Adrenal gland (tissue), 12 donors: ENCODE measurements around the gene ARMS2. TPM values are rescaled to one million over a fixed set of nuclear protein-coding genes. Genes with fewer than 3 reads are reported as not detected.

Experiments
- DNase-seq, 7 donors: peaks; one replicate each; pipeline ENCODE4 v3.0.0-alpha.2; 2019 to 2020
- H3K27ac ChIP-seq, 5 donors: fragments of 200-600 bp; sonication (generic) in 4 of 5; 1 replicate in 3 of 5; 2 replicates in 2 of 5; pipeline versions ENCODE4 v1.5.1 to v1.8.0; 2016 to 2020; ENCODE audit warnings: mild to moderate bottlenecking in 1 of 5
- H3K27me3 ChIP-seq: fragments of 200-600 bp; 2 replicates; pipeline ENCODE4 v1.8.0; 2021
- H3K36me3 ChIP-seq, 2 donors: fragments of 200-600 bp; replicated peaks in 1 of 2; 1 replicate in 1 of 2; 2 replicates in 1 of 2; pipeline versions ENCODE4 v1.5.1 to v1.8.0; 2018 to 2022
- H3K4me1 ChIP-seq, 2 donors: fragments of 200-600 bp; replicated peaks in 1 of 2; 1 replicate in 1 of 2; 2 replicates in 1 of 2; pipeline versions ENCODE4 v1.5.1 to v1.8.0; 2018 to 2021
- H3K4me3 ChIP-seq, 4 donors: fragments of 200-600 bp; sonication (generic) in 3 of 4; one replicate each; pipeline ENCODE4 v1.5.1; 2016 to 2018
- H3K9me3 ChIP-seq, 3 donors: fragments of 200-600 bp; sonication (generic) in 1 of 3; replicated peaks in 1 of 3; 1 replicate in 2 of 3; 2 replicates in 1 of 3; pipeline versions ENCODE4 v1.5.1 to v1.8.0; 2016 to 2021
- CTCF ChIP-seq, 6 experiments: fragments of 450-650 bp in 4 of 6; fragments of 200-600 bp in 2 of 6; sonication (generic) in 1 of 6; IDR thresholded peaks; 1 replicate in 5 of 6; 2 replicates in 1 of 6; pipeline versions ENCODE4 v1.5.1 to v1.8.0; 2016 to 2021; ENCODE audit warnings: antibody characterized with exemption in 6 of 6, mild to moderate bottlenecking in 2 of 6, moderate library complexity in 1 of 6
- POLR2A ChIP-seq, 2 donors: fragments of 450-650 bp; IDR thresholded peaks; one replicate each; pipeline ENCODE4 v1.6.1; 2017; ENCODE audit warnings: antibody characterized with exemption in 2 of 2, mild to moderate bottlenecking in 2 of 2, moderate library complexity in 1 of 2
- WGBS, 4 donors: extraction: QIAGEN DNeasy Blood & Tissue Kit in 2 of 4; methylation state at CpG; one replicate each; pipeline versions ENCODE4 v1.1.5 to v1.1.7; 2013 to 2017; 5-methylcytosine and 5-hydroxymethylcytosine counted together
- intact Hi-C, 2 donors: fragments of 100-400 bp; cut with DNase I; formaldehyde crosslinking; loops; one replicate each; pipeline versions ENCODE4 v1.14.1 to v1.15.0; 2022 to 2023
- polyA plus RNA-seq, 3 donors: library from polyadenylated mRNA; stranded (reverse); fragments of 200-250 nt in 2 of 3; fragments of 350-450 nt in 1 of 3; fragmentation: Illumina TruSeq in 1 of 3; extraction: RNeasy Lipid Tissue Mini Kit (QIAGEN cat#74804) in 1 of 3; gene quantifications; one replicate each; pipeline ENCODE4 v1.2.3, GENCODE V29; 2013 to 2014
- total RNA-seq, 9 donors: library from RNA; depleted of rRNA in 4 of 9; stranded (reverse); fragments of >200 nt in 4 of 9; fragments of 120-200 nt in 1 of 9; fragmentation: NEBNext Ultra II Directional in 1 of 9; extraction: Animal tissue kit (Norgen Biotek cat#: 25700) in 1 of 9; gene quantifications; one replicate each; pipeline versions ENCODE4 v1.1.0 to v1.2.4, GENCODE V29; 2013 to 2023
- donor health status: healthy with polysubstance abuse.
- donor health status: Bipolar disorder and iron deficiency.
- donor health status: DM: yes; HTN: yes; CAD: no.
- donor health status: DM: no; HTN: no; CAD: no.
- donor health status: DM: no; HTN: no; CAD: no.
- donor health status: DM: yes; HTN: yes; CAD: no.

ARMS2 gene
- total and polyA plus RNA-seq, 12 donors = 0.13 TPM; not detected in 11

GRCh38 chr10:122480146-122480833, 25.8 kb downstream of the ARMS2 start:
- no peaks in the 10 kb centered on the region for H3K36me3 ChIP-seq
- H3K27ac ChIP-seq = no peak overlapping the region
- H3K9me3 ChIP-seq = no peaks in the 10 kb centered on the region
- no peaks in the 10 kb centered on the region for H3K27me3 ChIP-seq
- WGBS, 4 donors = 88 to 98% (median 93%) methylated on average over 10 of the region's 10 CpGs
- TF ChIP-seq CTCF (IDR thresholded peaks at IDR 0.05) = no peak
- no peak for TF ChIP-seq POLR2A (IDR thresholded peaks at IDR 0.05)
- intact Hi-C loops = no loop called here
- peaks cover 0 to 7% of the 10 kb centered on the region in 2 donors for H3K4me1 ChIP-seq
- no peak overlapping the region for H3K4me3 ChIP-seq
- DNase-seq = no peak

GRCh38 chr10:122481296-122482056, 27.0 kb downstream of the ARMS2 start:
- no peak overlapping the region for H3K27ac ChIP-seq
- DNase-seq = no peak
- H3K27me3 ChIP-seq = no peaks in the 10 kb centered on the region
- intact Hi-C loops = no loop called here
- H3K4me1 ChIP-seq = peaks cover 0 to 13% of the 10 kb centered on the region in 2 donors
- no peak overlapping the region for H3K4me3 ChIP-seq
- H3K9me3 ChIP-seq = no peaks in the 10 kb centered on the region
- TF ChIP-seq CTCF (IDR thresholded peaks at IDR 0.05) (no peak), POLR2A (IDR thresholded peaks at IDR 0.05) (no peak)
- WGBS, 4 donors = 95 to 98% (median 96%) methylated on average over 5 to 6 of the region's 6 CpGs
- H3K36me3 ChIP-seq = no peaks in the 10 kb centered on the region

GRCh38 chr10:122484276-122485060, 30.0 kb downstream of the ARMS2 start:
- no peak overlapping the region for H3K27ac ChIP-seq

More at GRCh38 chr10:122484276-122485060, 30.0 kb downstream of the ARMS2 start:
- intact Hi-C loops = no loop called here
- Histone ChIP-seq H3K27me3 (no peaks in the 10 kb centered on the region), H3K4me3 (no peak overlapping the region), H3K36me3 (peaks cover 0 to 2% of the 10 kb centered on the region in 2 donors), H3K4me1 (peaks cover 0 to 21% of the 10 kb centered on the region in 2 donors), H3K9me3 (no peaks in the 10 kb centered on the region)
- TF ChIP-seq POLR2A (IDR thresholded peaks at IDR 0.05) (no peak), CTCF (IDR thresholded peaks at IDR 0.05) (no peak)
- no peak for DNase-seq
- 89 to 98% (median 95%) methylated on average over 10 to 11 of the region's 11 CpGs for WGBS, 4 donors
